Activated CD4-positive, alpha-beta T cell treated with anti-CD3 and anti-CD28 coated beads, Interleukin-2, amount 50 U/mL, for 48 hours (primary cell): ENCODE measurements around the gene IKZF3.
"Not testable (repeated sequence)": the region's sequence is repeated elsewhere in the genome, so short reads cannot be mapped to it uniquely, and the experiment has no call there.

Experiments
- DNase-seq, 2 experiments: peaks; one replicate each; pipeline ENCODE4 v3.0.0-alpha.2; 2020

IKZF3 gene

GRCh38 chr17:39714234-39714633, 149.9 kb downstream of the IKZF3 start:
- no peak for DNase-seq

DNA sequence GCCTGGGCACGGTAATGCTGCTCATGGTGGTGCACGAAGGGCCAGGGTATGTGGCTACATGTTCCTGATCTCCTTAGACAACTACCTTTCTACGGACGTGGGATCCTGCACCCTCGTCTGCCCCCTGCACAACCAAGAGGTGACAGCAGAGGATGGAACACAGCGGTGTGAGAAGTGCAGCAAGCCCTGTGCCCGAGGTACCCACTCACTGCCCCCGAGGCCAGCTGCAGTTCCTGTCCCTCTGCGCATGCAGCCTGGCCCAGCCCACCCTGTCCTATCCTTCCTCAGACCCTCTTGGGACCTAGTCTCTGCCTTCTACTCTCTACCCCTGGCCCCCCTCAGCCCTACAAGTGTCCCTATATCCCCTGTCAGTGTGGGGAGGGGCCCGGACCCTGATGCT, 152.3 kb downstream of the IKZF3 start:
- no peak for DNase-seq

- DNase-seq = not testable (repeated sequence)
Observed at GRCh38 chr17:39711071-39711470, 153.0 kb downstream of the IKZF3 start.

GRCh38 chr17:39709998-39710964, 153.8 kb downstream of the IKZF3 start:
- DNase-seq = no peak

- no peak for DNase-seq
Observed at GRCh38 chr17:39709319-39709997, 154.7 kb downstream of the IKZF3 start.
